ENCODE data around the gene SV2C. TPM values are rescaled to one million over a fixed set of nuclear protein-coding genes. Genes with fewer than 3 reads are reported as not detected.

The SV2C gene
- total and polyA plus RNA-seq, 10 of the 15 experiments (the other 5 are each of a cell fraction or from before 2014, with no cell fraction given) = under 0.01 to 1.1 (median 0.63) TPM

DNA sequence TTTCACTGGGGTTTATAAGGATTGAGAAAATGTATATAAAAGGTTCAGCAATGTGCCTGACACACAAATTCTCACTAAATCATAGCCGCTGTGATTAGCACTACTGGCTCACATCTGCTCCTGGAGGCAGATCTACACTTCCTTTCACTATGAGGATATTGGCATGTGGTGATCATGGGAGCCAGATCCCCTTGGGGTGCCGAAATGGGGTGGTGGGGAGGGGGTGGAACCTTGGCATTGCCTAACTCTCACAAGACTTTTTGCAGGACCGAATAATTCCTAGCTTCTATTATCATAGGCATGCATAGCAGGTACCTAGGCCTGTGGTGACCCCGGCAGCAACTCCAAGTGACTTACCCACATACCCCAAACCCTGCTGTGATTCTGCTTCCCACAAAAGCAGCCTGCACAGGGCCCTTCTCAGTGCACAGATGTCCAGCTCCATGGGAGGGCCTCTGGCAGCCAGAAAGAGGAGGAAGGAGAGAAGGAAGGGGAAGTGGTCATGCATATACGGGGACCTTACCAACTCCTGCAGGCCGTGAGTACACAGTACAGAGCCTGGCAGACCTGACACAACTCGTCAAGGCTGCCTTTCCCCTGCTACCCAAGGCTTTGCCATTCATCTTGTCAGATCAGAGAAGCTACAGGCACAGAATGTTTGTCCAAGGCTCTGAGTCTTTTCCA is 258.6 kb downstream of the SV2C start:
- FAIRE-seq = no peak
- ChIA-PET RAD21 (ENCODE audit: unreplicated experiment) (no interaction called here), SMC1A (ENCODE audit: uncharacterized antibody, unreplicated experiment) (interaction anchor here (1.0 to 2.4 kb wide), 3 partner anchors 10 to 241 kb away, joined by 3 to 8 read pairs (median 6); no protein-coding TSS in a partner anchor), CTCF (interaction anchor here (0.6 to 1.8 kb wide), 4 partner anchors 10 to 203 kb away, joined by 3 to 5 read pairs (median 3); no protein-coding TSS in a partner anchor), POLR2A (no interaction called here)
- 32% methylated on average over 7 of the region's 7 CpGs for WGBS (ENCODE audit: insufficient coverage, insufficient replicate concordance, low lambda C conversion rate, missing lambda C conversion rate)
- no peaks in the 10 kb centered on the region for H3K9me3 ChIP-seq (replicated peaks; ENCODE audit: control insufficient read depth, insufficient read depth, low read length)
- H3K4me3 ChIP-seq = no peak overlapping the region
- intact Hi-C loops (cut with micrococcal nuclease; ENCODE audit: unreplicated experiment) (no loop called here), in situ Hi-C loops (cut with MboI) (no loop called here)
- DNase-seq (ENCODE audit: low read depth, low spot score) = no peak
- no peak overlapping the region for H3K4me2 ChIP-seq (ENCODE audit: control insufficient read depth, insufficient read depth)
- TF ChIP-seq RCOR1 (conservative IDR thresholded peaks at IDR 0.05; ENCODE audit: low read depth, low read length) (no peak), FOXM1 (IDR thresholded peaks at IDR 0.05; ENCODE audit: low read depth, low read length) (no peak)
- TF ChIP-seq, protein P1, sequence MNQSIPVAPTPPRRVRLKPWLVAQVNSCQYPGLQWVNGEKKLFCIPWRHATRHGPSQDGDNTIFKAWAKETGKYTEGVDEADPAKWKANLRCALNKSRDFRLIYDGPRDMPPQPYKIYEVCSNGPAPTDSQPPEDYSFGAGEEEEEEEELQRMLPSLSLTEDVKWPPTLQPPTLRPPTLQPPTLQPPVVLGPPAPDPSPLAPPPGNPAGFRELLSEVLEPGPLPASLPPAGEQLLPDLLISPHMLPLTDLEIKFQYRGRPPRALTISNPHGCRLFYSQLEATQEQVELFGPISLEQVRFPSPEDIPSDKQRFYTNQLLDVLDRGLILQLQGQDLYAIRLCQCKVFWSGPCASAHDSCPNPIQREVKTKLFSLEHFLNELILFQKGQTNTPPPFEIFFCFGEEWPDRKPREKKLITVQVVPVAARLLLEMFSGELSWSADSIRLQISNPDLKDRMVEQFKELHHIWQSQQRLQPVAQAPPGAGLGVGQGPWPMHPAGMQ (IDR thresholded peaks at IDR 0.05; ENCODE audit: borderline replicate concordance) = no peak
- H3K4me1 ChIP-seq (ENCODE audit: control insufficient read depth, insufficient read depth, low read length) = no peaks in the 10 kb centered on the region
- peak overlapping the region; percentile 40 for H2AFZ ChIP-seq (ENCODE audit: control insufficient read depth, low read depth, low read length)
- no peaks in the 10 kb centered on the region for H4K20me1 ChIP-seq (ENCODE audit: control insufficient read depth, insufficient read depth)
- H3K27me3 ChIP-seq (replicated peaks in 1 of 2; ENCODE audit: control insufficient read depth in 2 of 2, insufficient read depth in 2 of 2, low read length in 1 of 2) = no peaks in the 10 kb centered on the region
- H3K79me2 ChIP-seq (ENCODE audit: control insufficient read depth, insufficient read depth, low read length) = no peaks in the 10 kb centered on the region
- H3K27ac ChIP-seq (ENCODE audit: control insufficient read depth, insufficient read depth) = no peak overlapping the region
- no TSS peak for BruUV-seq (replicated peaks)
- no peak overlapping the region for H3K9ac ChIP-seq (ENCODE audit: control insufficient read depth, insufficient read depth, low read length)
- peak; percentile 24; the same call in 1 of the 3 replicates for ATAC-seq
- no peaks in the 10 kb centered on the region for H3K36me3 ChIP-seq (ENCODE audit: control insufficient read depth in 2 of 2, insufficient read depth in 2 of 2, low read length in 1 of 2)

DNA sequence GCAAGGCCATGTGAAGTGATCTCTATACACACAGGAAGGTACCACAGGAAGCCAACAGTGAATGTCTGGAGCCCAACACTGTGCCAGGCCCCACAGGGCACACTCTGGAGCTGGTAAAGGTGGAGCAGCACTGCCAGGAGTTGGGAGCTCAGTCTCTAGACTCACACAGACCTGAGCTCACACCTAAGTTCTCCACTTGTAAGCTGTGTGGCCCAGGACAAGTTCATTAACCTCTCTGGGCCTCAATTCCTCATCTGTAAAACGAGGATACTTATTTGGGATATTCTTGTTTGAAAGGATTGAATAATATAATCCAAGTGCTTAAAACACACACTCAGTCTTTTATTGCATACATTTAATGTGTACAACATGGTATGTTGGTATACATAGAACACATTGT is 259.3 kb downstream of the SV2C start:
- in situ Hi-C loops (cut with MboI) = no loop called here
- FAIRE-seq (no peak), ATAC-seq (no peak), DNase-seq (ENCODE audit: low read depth, low spot score) (no peak)
- intact Hi-C loops (cut with micrococcal nuclease; ENCODE audit: unreplicated experiment) = no loop called here
- no peak overlapping the region for H3K4me2 ChIP-seq (ENCODE audit: control insufficient read depth, insufficient read depth)
- no peak overlapping the region for H3K27ac ChIP-seq (ENCODE audit: control insufficient read depth, insufficient read depth)
- H3K9me3 ChIP-seq (replicated peaks; ENCODE audit: control insufficient read depth, insufficient read depth, low read length) = no peaks in the 10 kb centered on the region
- POLR2A ChIA-PET = no interaction called here
- TF ChIP-seq NFYA (IDR thresholded peaks at IDR 0.05; ENCODE audit: borderline replicate concordance, low read depth, low read length) (no peak), MYB (IDR thresholded peaks at IDR 0.05; ENCODE audit: borderline replicate concordance, low read depth, low read length) (no peak), RELA (IDR thresholded peaks at IDR 0.05; ENCODE audit: borderline replicate concordance, partially characterized antibody) (no peak)
- RAD21 ChIA-PET (ENCODE audit: unreplicated experiment) = no interaction called here
- SMC1A ChIA-PET (ENCODE audit: uncharacterized antibody, unreplicated experiment) = interaction anchor here (1.0 to 2.4 kb wide), 2 partner anchors 205 to 240 kb away, joined by 3 to 6 read pairs; no protein-coding TSS in a partner anchor
- 0% methylated on average over 1 of the region's 1 CpG for WGBS (ENCODE audit: insufficient coverage, insufficient replicate concordance, low lambda C conversion rate, missing lambda C conversion rate)
- BruUV-seq (replicated peaks) = no TSS peak
- H3K36me3 ChIP-seq (ENCODE audit: control insufficient read depth in 2 of 2, insufficient read depth in 2 of 2, low read length in 1 of 2) = no peaks in the 10 kb centered on the region
- H3K79me2 ChIP-seq (ENCODE audit: control insufficient read depth, insufficient read depth, low read length) = no peaks in the 10 kb centered on the region
- CTCF ChIA-PET = interaction anchor here (0.6 to 1.8 kb wide), 4 partner anchors 9 to 202 kb away, joined by 3 to 5 read pairs (median 3); no protein-coding TSS in a partner anchor
- H3K4me3 ChIP-seq = no peak overlapping the region
- no peak overlapping the region for H3K9ac ChIP-seq (ENCODE audit: control insufficient read depth, insufficient read depth, low read length)
- H3K27me3 ChIP-seq (replicated peaks in 1 of 2; ENCODE audit: control insufficient read depth in 2 of 2, insufficient read depth in 2 of 2, low read length in 1 of 2) = no peaks in the 10 kb centered on the region
- H2AFZ ChIP-seq (ENCODE audit: control insufficient read depth, low read depth, low read length) = no peak overlapping the region
- no peaks in the 10 kb centered on the region for H3K4me1 ChIP-seq (ENCODE audit: control insufficient read depth, insufficient read depth, low read length)
- H4K20me1 ChIP-seq (ENCODE audit: control insufficient read depth, insufficient read depth) = no peaks in the 10 kb centered on the region
